Neural cell (in vitro differentiated cells): ENCODE results near the gene EML6.

Experiments
- MXI1 ChIP-seq: fragments of 450-650 bp; conservative IDR thresholded peaks from 2 replicates; pipeline ENCODE4 v1.6.1; 2014; ENCODE audit warnings: antibody characterized with exemption, mild to moderate bottlenecking; ENCODE audit not compliant: poor library complexity, severe bottlenecking
- TF ChIP-seq, protein P1 (sequence below): fragments of 450-650 bp; IDR thresholded peaks from 2 replicates; pipeline ENCODE4 v1.5.1; 2014; ENCODE audit warnings: antibody characterized with exemption, mild to moderate bottlenecking, moderate library complexity; ENCODE audit not compliant: poor library complexity, severe bottlenecking

DNA sequence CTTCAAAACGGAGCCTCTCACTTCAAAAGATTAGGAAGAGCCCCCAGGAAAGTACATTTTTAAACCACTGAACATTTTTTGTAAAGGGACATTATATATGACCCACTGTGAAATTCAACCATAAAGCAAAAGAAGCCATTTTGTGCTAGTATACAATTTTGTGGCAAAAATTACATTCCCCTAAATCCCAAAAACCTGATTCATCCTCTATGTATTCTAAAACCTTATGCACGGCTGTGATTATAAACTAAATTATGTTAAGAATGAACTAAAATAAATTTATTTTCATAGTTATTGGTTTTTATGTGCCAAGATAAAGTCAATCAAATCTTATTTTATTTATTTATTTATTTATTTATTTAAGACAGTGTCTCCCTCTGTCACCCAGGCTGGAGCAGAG lies 278.3 kb downstream of the EML6 start:
- TF ChIP-seq, protein P1, sequence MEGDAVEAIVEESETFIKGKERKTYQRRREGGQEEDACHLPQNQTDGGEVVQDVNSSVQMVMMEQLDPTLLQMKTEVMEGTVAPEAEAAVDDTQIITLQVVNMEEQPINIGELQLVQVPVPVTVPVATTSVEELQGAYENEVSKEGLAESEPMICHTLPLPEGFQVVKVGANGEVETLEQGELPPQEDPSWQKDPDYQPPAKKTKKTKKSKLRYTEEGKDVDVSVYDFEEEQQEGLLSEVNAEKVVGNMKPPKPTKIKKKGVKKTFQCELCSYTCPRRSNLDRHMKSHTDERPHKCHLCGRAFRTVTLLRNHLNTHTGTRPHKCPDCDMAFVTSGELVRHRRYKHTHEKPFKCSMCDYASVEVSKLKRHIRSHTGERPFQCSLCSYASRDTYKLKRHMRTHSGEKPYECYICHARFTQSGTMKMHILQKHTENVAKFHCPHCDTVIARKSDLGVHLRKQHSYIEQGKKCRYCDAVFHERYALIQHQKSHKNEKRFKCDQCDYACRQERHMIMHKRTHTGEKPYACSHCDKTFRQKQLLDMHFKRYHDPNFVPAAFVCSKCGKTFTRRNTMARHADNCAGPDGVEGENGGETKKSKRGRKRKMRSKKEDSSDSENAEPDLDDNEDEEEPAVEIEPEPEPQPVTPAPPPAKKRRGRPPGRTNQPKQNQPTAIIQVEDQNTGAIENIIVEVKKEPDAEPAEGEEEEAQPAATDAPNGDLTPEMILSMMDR = no peak
- TF ChIP-seq MXI1 = no peak
